ENCODE data around the gene DOK6.

- TF ChIP-seq CTCF (IDR thresholded peaks at IDR 0.05), result no peak
- TF ChIP-seq POLR2AphosphoS5 (IDR thresholded peaks at IDR 0.05), result no peak
- no peak for TF ChIP-seq POLR2A (IDR thresholded peaks at IDR 0.05)
These were observed 378.0 kb downstream of the DOK6 start for GRCh38 chr18:69778680-69779079.

All from transverse colon (tissue), 4 donors.